SJCRH30 (cell line): ENCODE results near the gene ST7. TPM values are rescaled to one million over a fixed set of nuclear protein-coding genes. Genes with fewer than 3 reads are reported as not detected.

Experiments used
- DNase-seq, 2 experiments: peaks; one replicate each; pipeline ENCODE4 v3.0.0-alpha.2; 2015 to 2020
- H3K27ac ChIP-seq: fragments of 250-450 bp; sonication (Bioruptor Pico); 2 replicates; pipeline ENCODE4 v1.5.1; 2020; ENCODE audit warnings: mild to moderate bottlenecking, moderate library complexity
- H3K27me3 ChIP-seq: fragments of 250-450 bp; sonication (Bioruptor Pico); 2 replicates; pipeline ENCODE4 v1.5.1; 2020; ENCODE audit warnings: mild to moderate bottlenecking, moderate library complexity
- H3K36me3 ChIP-seq: fragments of 250-450 bp; sonication (Bioruptor Pico); 2 replicates; pipeline ENCODE4 v1.5.1; 2020; ENCODE audit warnings: mild to moderate bottlenecking, moderate library complexity
- H3K4me1 ChIP-seq: fragments of 250-450 bp; sonication (Bioruptor Pico); 2 replicates; pipeline ENCODE4 v1.5.1; 2020; ENCODE audit warnings: mild to moderate bottlenecking, moderate library complexity
- H3K4me3 ChIP-seq: fragments of 250-450 bp; sonication (Bioruptor Pico); 2 replicates; pipeline ENCODE4 v1.5.1; 2020; ENCODE audit warnings: mild to moderate bottlenecking, moderate library complexity
- H3K9me3 ChIP-seq: fragments of 250-450 bp; sonication (Bioruptor Pico); replicated peaks from 2 replicates; pipeline ENCODE4 v1.5.1; 2020; ENCODE audit warnings: mild to moderate bottlenecking, moderate library complexity
- total RNA-seq: library from RNA; depleted of rRNA; stranded (reverse); fragments of >200 nt; shearing (Covaris generic); gene quantifications from 2 replicates; pipeline ENCODE4 v1.2.3, GENCODE V29; 2014

Gene ST7
- total RNA-seq, 1 experiment from 2014 or later = 35.7 TPM

DNA sequence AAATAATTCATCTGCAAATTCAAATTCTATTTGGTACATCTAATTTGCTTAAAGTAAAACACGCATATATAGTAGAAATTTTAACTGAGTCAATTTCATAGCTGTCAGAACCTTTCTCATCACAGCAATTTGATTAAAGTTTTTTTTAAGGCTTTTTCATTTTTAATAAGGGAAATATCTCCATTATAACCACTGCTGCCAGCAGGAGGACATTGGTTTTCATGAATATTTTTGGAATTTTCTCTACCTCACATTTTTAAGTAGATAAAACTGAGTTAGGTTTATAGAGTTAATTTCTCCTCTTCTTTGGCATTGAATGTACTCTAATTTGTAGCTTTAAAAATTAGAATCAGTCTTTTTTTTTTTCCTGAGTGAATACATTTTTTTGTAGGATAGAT, 82.2 kb downstream of the ST7 start:
- Histone ChIP-seq H3K4me1 (peaks cover 8% of the 10 kb centered on the region), H3K27ac (no peak overlapping the region)

DNA sequence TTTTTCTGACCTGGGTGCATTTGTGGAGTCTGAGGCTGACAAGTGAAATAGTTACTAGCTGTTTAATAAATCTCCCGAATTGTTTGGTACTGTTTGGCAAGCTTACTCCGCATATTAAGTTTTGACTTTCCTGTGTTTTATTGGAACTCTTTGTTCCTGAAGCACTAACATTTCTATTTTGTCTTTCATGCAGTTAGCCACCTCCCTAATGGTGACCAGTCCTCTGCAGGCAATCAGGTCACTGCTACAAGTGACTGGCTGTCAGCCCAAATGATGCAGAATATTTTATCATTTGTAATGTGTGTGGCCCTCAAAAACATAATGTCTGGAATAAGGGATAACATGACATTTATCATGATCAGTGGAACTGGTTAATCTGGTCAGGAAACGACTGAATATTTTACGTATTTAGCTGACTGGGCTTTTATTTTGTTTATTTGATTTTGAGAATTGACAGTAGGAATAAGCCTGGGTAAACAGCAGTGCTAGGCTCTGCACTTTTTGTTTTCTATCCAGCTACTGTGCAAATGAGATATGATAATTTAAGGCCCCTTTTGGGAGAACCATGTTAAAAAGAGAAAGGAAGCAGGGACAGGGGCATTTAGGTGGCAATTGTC, 82.9 kb downstream of the ST7 start:
- no peak overlapping the region for H3K4me3 ChIP-seq

More for the DNA sequence above, 82.2 kb downstream of the ST7 start:
- no peaks in the 10 kb centered on the region for H3K27me3 ChIP-seq
- peaks cover 5% of the 10 kb centered on the region for H3K9me3 ChIP-seq
- DNase-seq = no peak
- H3K36me3 ChIP-seq = no peaks in the 10 kb centered on the region
- no peak overlapping the region for H3K4me3 ChIP-seq

GRCh38 chr7:117036836-117037235, 83.5 kb downstream of the ST7 start:
- Histone ChIP-seq H3K27ac (no peak overlapping the region), H3K36me3 (no peaks in the 10 kb centered on the region), H3K4me1 (peaks cover 8% of the 10 kb centered on the region), H3K4me3 (no peak overlapping the region), H3K27me3 (no peaks in the 10 kb centered on the region), H3K9me3 (0 out of 2 replicates have a peak, but pooled peaks cover 4% of the 10 kb centered on the region)
- DNase-seq = peak; percentile 20 to 54

More for the DNA sequence above, 82.9 kb downstream of the ST7 start:
- Histone ChIP-seq H3K27ac (no peak overlapping the region), H3K27me3 (no peaks in the 10 kb centered on the region), H3K4me1 (peaks cover 8% of the 10 kb centered on the region), H3K9me3 (no peaks in the 10 kb centered on the region), H3K36me3 (no peaks in the 10 kb centered on the region)
- no peak for DNase-seq

- no peak for DNase-seq
- Histone ChIP-seq H3K9me3 (0 out of 2 replicates have a peak, but pooled peaks cover 5% of the 10 kb centered on the region), H3K27me3 (no peaks in the 10 kb centered on the region), H3K4me3 (no peak overlapping the region), H3K27ac (no peak overlapping the region), H3K36me3 (no peaks in the 10 kb centered on the region), H3K4me1 (peaks cover 8% of the 10 kb centered on the region)
Measured at GRCh38 chr7:117038408-117038807, 85.1 kb downstream of the ST7 start.

DNA sequence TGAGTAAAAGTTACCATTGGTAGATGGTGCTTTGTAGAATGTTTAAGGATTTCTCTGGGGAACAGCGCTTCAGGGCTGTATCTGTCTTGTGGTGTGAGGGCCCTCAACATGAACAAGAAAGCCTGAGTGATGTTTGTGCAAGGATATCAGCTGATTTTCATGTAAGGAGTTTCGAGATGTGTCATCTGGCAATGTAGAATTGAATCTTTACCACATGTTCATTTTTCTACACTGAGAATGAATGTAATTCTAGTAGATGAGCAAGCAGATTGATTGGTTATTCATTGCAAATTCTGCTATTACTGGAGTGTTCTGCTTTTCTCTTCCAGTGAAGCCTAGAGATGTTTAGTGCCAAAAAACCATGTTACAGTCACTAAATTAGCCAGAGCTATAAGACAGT, 87.7 kb downstream of the ST7 start:
- Histone ChIP-seq H3K27me3 (no peaks in the 10 kb centered on the region), H3K4me1 (0 out of 2 replicates have a peak, but pooled peaks cover under 1% of the 10 kb centered on the region), H3K36me3 (no peaks in the 10 kb centered on the region), H3K9me3 (0 out of 2 replicates have a peak, but pooled peaks cover 5% of the 10 kb centered on the region), H3K4me3 (no peak overlapping the region), H3K27ac (no peak overlapping the region)
- DNase-seq = no peak

GRCh38 chr7:117041822-117042221, 88.5 kb downstream of the ST7 start:
- Histone ChIP-seq H3K4me1 (no peaks in the 10 kb centered on the region), H3K4me3 (no peak overlapping the region), H3K27ac (no peak overlapping the region), H3K27me3 (no peaks in the 10 kb centered on the region), H3K9me3 (0 out of 2 replicates have a peak, but pooled peaks cover 5% of the 10 kb centered on the region), H3K36me3 (no peaks in the 10 kb centered on the region)
- DNase-seq = no peak

DNA sequence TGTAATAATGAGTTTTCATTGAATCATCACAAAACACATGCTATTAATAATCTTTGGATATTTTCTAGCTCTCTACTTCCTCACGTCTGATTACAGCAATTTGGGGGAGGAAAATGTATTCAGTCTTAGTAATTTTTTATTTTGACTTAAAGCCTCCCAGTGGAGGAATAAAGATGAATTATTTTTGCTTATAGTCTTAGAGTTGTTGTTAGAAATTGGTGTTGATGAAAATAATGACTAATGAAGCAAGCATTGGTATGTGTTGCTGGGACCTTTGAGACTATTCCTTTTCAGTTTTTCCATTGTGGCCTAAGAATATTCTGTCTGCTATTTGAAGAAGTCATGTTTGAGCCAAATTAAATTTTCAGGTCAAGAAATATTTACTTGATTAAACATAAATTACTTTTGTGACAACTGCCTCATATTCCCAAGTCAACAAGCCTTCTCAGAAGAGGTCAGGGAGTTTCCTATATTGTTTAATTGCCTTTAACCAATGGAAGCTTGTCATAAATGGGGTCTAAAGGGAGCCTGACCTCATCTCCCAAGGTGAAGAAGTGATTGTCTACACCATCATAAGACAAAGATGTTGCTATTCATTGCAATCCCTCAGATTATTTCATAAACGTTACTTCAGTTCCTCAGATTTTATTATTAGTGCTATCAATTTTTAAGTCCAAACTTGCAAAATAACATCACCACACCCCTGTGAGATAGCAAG, 90.0 kb downstream of the ST7 start:
- no peak overlapping the region for H3K4me3 ChIP-seq
- no peaks in the 10 kb centered on the region for H3K4me1 ChIP-seq
- DNase-seq = no peak
- no peaks in the 10 kb centered on the region for H3K27me3 ChIP-seq
- H3K9me3 ChIP-seq = 0 out of 2 replicates have a peak, but pooled peaks cover 5% of the 10 kb centered on the region
- no peak overlapping the region for H3K27ac ChIP-seq
- no peaks in the 10 kb centered on the region for H3K36me3 ChIP-seq

DNA sequence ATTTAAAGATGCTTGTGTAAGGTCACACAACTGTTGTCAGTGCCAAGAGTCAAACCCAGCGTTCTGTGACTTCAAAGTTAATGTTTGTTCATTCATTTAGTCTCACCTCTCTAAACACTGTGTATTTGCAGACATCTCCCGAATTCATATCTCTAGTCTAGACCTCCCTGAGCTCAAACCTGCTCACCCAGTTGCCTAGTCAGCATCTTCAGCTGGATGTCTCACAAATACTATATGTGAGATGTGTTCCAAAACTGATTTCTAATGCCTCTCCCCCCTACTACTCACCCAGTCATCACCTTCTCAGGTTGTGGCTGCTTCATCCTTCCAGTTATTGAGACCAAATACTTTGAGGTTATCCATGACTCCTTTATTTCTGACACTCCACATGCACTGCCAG, 91.4 kb downstream of the ST7 start:
- DNase-seq = no peak
- no peaks in the 10 kb centered on the region for H3K36me3 ChIP-seq
- 0 out of 2 replicates have a peak, but pooled peaks cover 5% of the 10 kb centered on the region for H3K9me3 ChIP-seq
- no peaks in the 10 kb centered on the region for H3K27me3 ChIP-seq
- H3K4me1 ChIP-seq = no peaks in the 10 kb centered on the region
- no peak overlapping the region for H3K27ac ChIP-seq
- H3K4me3 ChIP-seq = no peak overlapping the region

DNA sequence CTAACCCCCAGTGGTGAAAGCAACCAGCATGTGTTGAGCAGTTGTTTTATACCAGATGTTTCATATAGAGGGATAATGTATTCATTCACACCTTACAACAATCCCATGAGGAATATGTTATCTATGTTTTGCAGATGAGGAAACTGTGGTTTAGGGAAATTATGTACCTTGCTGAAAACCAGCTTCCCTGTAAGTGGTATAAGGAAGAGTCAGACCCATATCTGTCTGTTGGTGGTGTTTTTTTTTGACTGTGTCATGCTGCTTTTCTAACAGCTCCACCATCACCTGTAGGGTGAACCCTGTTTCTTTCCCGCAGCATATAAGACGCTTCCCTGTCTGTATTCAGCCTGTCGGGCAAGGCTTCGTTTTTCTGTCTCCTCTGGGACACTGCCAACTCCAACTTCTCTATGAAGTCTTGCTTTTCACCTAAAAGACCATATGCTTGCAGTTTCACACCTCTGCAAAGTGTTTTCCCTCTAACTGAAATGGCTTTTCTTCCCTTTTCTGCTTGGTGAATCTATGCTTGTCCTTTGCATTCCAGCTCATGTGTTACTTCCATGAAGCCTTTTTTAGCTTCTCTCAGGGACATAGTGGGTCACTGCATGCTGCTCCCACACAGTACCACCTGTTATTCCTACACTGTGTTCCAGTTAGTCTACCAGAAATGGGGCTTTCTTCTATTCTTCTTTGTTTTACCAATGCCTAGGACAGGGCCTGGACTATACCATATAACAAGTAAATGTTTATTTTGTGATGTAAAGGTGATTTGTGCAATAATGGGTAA, 92.8 kb downstream of the ST7 start:
- Histone ChIP-seq H3K4me3 (no peak overlapping the region), H3K36me3 (no peaks in the 10 kb centered on the region), H3K27ac (no peak overlapping the region), H3K27me3 (no peaks in the 10 kb centered on the region), H3K9me3 (0 out of 2 replicates have a peak, but pooled peaks cover 5% of the 10 kb centered on the region), H3K4me1 (no peaks in the 10 kb centered on the region)
- DNase-seq = no peak

GRCh38 chr7:117047496-117047895, 94.2 kb downstream of the ST7 start:
- H3K9me3 ChIP-seq = no peaks in the 10 kb centered on the region
- H3K36me3 ChIP-seq = no peaks in the 10 kb centered on the region
- H3K27me3 ChIP-seq = no peaks in the 10 kb centered on the region
- H3K27ac ChIP-seq = no peak overlapping the region
- no peak overlapping the region for H3K4me3 ChIP-seq
- no peak for DNase-seq
- no peaks in the 10 kb centered on the region for H3K4me1 ChIP-seq

DNA sequence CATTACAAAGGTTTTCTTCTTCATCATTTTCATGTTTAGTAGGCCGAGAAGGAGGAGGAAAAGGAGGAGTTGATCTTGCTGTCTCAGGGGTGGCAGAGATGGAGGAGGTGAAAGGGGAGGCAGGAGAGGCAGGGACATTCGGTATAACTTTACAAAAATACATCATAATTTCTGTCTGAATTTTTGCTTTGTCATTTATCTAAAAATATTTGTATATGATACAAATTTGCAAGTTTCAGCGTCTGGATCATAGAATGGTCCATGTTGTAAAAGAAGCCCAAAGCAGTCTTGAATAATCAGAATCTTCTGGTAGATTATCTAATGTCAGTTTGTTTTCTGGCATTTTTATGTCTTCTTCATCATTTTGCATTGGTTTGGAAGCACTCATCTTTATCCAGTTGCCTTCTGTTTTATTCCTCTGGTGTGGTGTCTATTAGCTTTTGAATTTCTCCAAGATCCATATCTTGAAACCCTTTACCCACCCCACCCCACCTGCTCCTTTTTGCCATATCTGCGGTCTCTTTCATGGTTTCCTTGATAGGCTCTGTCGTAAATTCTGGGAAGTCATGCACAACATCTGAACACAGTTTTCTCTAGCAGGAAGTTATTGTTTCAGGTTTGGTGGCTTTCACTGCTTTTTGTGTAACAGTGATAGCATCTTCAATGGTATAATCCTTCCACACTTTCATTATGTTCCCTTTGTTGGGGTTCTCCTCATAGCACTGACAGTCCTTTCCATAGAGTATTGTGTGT, 95.0 kb downstream of the ST7 start:
- Histone ChIP-seq H3K36me3 (no peaks in the 10 kb centered on the region), H3K27me3 (no peaks in the 10 kb centered on the region), H3K4me3 (no peak overlapping the region), H3K4me1 (no peaks in the 10 kb centered on the region), H3K9me3 (no peaks in the 10 kb centered on the region), H3K27ac (no peak overlapping the region)
- no peak for DNase-seq

DNA sequence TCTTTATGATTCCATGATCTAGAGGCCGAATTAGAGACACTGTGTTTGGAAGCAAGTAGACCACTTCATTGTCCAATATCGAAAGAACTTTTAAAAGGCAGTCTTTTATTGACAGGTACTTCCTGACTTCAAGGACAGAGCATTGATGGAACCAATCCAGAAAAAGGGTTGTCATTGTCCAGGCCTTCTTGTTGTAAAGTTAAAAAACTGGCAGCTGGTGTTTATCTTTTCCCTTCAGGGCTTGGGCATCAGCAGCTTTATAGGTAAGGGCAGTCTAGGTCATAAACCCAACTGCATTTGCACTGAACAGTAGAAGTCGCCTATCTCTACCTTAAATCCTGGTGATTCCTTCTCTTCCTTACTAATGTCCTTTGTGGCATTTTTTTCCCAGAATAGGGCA, 95.6 kb downstream of the ST7 start:
- no peaks in the 10 kb centered on the region for H3K9me3 ChIP-seq
- no peaks in the 10 kb centered on the region for H3K27me3 ChIP-seq
- no peak overlapping the region for H3K27ac ChIP-seq
- H3K4me1 ChIP-seq = no peaks in the 10 kb centered on the region
- H3K36me3 ChIP-seq = no peaks in the 10 kb centered on the region
- no peak for DNase-seq
- H3K4me3 ChIP-seq = no peak overlapping the region

DNA sequence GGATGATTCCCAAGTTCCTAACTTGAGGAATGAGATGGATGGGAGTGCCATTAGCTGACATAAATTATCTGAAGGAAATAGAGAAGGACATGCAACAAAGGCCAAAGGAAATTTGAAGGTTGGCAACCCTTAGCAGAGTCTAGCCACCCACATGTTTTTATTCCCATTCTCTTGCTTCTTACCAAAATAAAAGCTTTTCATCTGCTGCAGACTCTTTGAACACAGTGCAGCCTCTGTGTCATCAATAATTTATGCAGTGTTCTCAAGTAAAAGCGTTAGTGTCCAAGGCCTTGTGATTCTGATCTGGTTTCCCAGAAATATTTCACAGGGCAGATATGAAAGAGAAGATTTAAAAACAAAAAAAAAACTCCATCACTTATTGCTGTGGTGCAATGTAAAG, 98.5 kb downstream of the ST7 start:
- H3K9me3 ChIP-seq = no peaks in the 10 kb centered on the region
- no peak overlapping the region for H3K27ac ChIP-seq
- H3K36me3 ChIP-seq = no peaks in the 10 kb centered on the region
- no peak for DNase-seq
- no peaks in the 10 kb centered on the region for H3K27me3 ChIP-seq
- no peaks in the 10 kb centered on the region for H3K4me1 ChIP-seq
- no peak overlapping the region for H3K4me3 ChIP-seq

DNA sequence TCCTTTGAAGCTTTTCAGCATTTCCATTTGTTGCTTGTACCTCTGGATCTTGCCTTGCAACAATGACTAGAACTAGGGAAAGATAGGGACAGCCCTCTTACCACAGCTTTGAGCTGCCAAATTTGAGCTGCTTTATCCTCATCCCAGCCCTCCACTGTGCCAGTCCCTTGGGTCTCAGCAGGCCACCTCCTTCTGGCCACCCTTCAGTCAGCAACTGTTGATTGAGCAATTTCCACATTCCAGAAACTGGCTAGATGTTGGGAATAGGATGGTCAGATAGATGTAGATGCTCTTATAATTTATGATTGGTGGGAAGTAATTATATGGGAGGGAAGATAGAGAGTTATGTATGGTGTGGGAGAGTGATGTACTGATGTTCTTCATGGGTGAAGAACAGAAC, 100.1 kb downstream of the ST7 start:
- H3K36me3 ChIP-seq = no peaks in the 10 kb centered on the region
- no peak overlapping the region for H3K27ac ChIP-seq
- no peaks in the 10 kb centered on the region for H3K4me1 ChIP-seq
- H3K9me3 ChIP-seq = no peaks in the 10 kb centered on the region
- H3K4me3 ChIP-seq = no peak overlapping the region
- no peaks in the 10 kb centered on the region for H3K27me3 ChIP-seq
- DNase-seq = no peak
